ENCODE results near the gene STK39. TPM values are rescaled to one million over a fixed set of nuclear protein-coding genes. Genes with fewer than 3 reads are reported as not detected.

The STK39 gene
- total RNA-seq, 1 donor from 2014 or later = 26.2 TPM

- Mint-ChIP-seq H3K4me3 (no peak overlapping the region), H3K27me3 (no peaks in the 10 kb centered on the region), H3K36me3 (no peaks in the 10 kb centered on the region), H3K9me3 (peaks cover 6% of the 10 kb centered on the region), H3K27ac (no peak overlapping the region), H3K4me1 (ENCODE audit: unreplicated experiment) (no peaks in the 10 kb centered on the region)
- TF ChIP-seq, protein P1, sequence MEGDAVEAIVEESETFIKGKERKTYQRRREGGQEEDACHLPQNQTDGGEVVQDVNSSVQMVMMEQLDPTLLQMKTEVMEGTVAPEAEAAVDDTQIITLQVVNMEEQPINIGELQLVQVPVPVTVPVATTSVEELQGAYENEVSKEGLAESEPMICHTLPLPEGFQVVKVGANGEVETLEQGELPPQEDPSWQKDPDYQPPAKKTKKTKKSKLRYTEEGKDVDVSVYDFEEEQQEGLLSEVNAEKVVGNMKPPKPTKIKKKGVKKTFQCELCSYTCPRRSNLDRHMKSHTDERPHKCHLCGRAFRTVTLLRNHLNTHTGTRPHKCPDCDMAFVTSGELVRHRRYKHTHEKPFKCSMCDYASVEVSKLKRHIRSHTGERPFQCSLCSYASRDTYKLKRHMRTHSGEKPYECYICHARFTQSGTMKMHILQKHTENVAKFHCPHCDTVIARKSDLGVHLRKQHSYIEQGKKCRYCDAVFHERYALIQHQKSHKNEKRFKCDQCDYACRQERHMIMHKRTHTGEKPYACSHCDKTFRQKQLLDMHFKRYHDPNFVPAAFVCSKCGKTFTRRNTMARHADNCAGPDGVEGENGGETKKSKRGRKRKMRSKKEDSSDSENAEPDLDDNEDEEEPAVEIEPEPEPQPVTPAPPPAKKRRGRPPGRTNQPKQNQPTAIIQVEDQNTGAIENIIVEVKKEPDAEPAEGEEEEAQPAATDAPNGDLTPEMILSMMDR (conservative IDR thresholded peaks at IDR 0.05) = no peak
- no peak for DNase-seq (ENCODE audit: extremely low spot score, unreplicated experiment)
Observed at GRCh38 chr2:168256448-168256847, 9.1 kb upstream of the STK39 start.

- Mint-ChIP-seq H3K4me3 (no peak overlapping the region), H3K4me1 (ENCODE audit: unreplicated experiment) (no peaks in the 10 kb centered on the region), H3K36me3 (no peaks in the 10 kb centered on the region), H3K9me3 (peaks cover 6% of the 10 kb centered on the region), H3K27ac (no peak overlapping the region), H3K27me3 (no peaks in the 10 kb centered on the region)
- DNase-seq (ENCODE audit: extremely low spot score, unreplicated experiment) = no peak
- TF ChIP-seq, protein P1 (conservative IDR thresholded peaks at IDR 0.05) = no peak
Observed at GRCh38 chr2:168255866-168256265, 8.5 kb upstream of the STK39 start.

GRCh38 chr2:168255103-168255502 lies 7.7 kb upstream of the STK39 start:
- Mint-ChIP-seq H3K4me1 (ENCODE audit: unreplicated experiment) (no peaks in the 10 kb centered on the region), H3K4me3 (no peak overlapping the region), H3K27ac (no peak overlapping the region), H3K36me3 (no peaks in the 10 kb centered on the region), H3K27me3 (no peaks in the 10 kb centered on the region), H3K9me3 (peaks cover 6% of the 10 kb centered on the region)
- no peak for DNase-seq (ENCODE audit: extremely low spot score, unreplicated experiment)
- TF ChIP-seq, protein P1 (conservative IDR thresholded peaks at IDR 0.05) = no peak

DNA sequence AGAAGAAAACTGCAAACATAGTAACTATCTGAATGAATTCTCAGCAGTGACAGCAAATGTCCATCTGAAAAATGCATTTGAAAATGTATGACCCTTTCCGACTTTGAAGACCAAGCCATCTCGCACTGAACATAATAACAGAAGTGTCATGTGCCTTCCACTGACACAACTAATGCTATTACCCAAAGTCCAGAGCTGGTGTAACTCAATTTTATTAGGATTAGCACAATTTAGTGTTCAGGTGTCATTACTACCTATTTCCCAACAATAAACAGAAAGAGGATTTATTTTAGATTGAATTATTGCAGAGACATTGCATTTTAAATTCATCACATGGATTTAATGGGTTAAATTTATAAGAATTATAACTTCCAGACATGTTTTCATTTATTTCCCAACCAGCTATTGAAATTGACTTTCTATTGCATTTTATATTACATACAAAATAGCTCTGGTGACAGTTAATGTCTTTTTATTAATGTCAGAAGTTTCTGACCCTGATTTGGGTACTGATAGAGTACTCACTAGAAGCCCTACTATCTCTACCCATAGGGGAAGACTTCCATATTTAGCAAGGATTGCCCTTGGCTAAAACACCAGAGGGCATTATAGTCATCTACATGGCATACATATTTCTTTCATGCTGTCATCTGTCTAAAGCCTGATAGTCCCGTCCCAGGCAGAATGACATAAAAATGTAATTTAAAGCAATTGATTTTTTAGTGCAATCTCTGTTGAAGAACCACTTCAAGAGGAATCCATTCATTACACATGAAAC lies 7.0 kb upstream of the STK39 start:
- no peaks in the 10 kb centered on the region for H3K4me1 Mint-ChIP-seq (ENCODE audit: unreplicated experiment)
- H3K4me3 Mint-ChIP-seq = no peak overlapping the region
- H3K36me3 Mint-ChIP-seq = no peaks in the 10 kb centered on the region
- no peak for DNase-seq (ENCODE audit: extremely low spot score, unreplicated experiment)
- no peaks in the 10 kb centered on the region for H3K27me3 Mint-ChIP-seq
- peaks cover 6% of the 10 kb centered on the region for H3K9me3 Mint-ChIP-seq
- TF ChIP-seq, protein P1 (conservative IDR thresholded peaks at IDR 0.05) = no peak
- H3K27ac Mint-ChIP-seq = no peak overlapping the region

- Mint-ChIP-seq H3K36me3 (no peaks in the 10 kb centered on the region), H3K4me1 (ENCODE audit: unreplicated experiment) (peaks cover 7% of the 10 kb centered on the region), H3K27ac (no peak overlapping the region), H3K4me3 (no peak overlapping the region), H3K9me3 (no peaks in the 10 kb centered on the region), H3K27me3 (no peaks in the 10 kb centered on the region)
- no peak for DNase-seq (ENCODE audit: extremely low spot score, unreplicated experiment)
- TF ChIP-seq, protein P1 (conservative IDR thresholded peaks at IDR 0.05) = no peak
Observed at GRCh38 chr2:168253379-168253778, 6.0 kb upstream of the STK39 start.
